Liver (tissue), 9 donors: Measurements from ENCODE around the gene RNF19B. TPM values are rescaled to one million over a fixed set of nuclear protein-coding genes. Genes with fewer than 3 reads are reported as not detected.
"Not testable (repeated sequence)": the region's sequence is repeated elsewhere in the genome, so short reads cannot be mapped to it uniquely, and the experiment has no call there.

ENCODE experiments used
- DNase-seq: peaks from one replicate; pipeline ENCODE4 v3.0.0-alpha.2; 2017; ENCODE audit warnings: low spot score
- H3K27ac ChIP-seq, 2 donors: one replicate each; pipeline ENCODE4 v1.7.0; 2013; ENCODE audit warnings: inconsistent platforms in 2 of 2, low read length in 2 of 2, control low read depth in 1 of 2, low read depth in 1 of 2, mild to moderate bottlenecking in 1 of 2
- H3K27me3 ChIP-seq, 4 donors: one replicate each; pipeline versions ENCODE4 v1.6.1 to v1.7.0; 2013; ENCODE audit warnings: low read length in 3 of 4, inconsistent platforms in 1 of 4, mild to moderate bottlenecking in 1 of 4, moderate library complexity in 1 of 4; ENCODE audit not compliant: control insufficient read depth in 4 of 4, insufficient read depth in 4 of 4
- H3K36me3 ChIP-seq, 4 donors: one replicate each; pipeline versions ENCODE4 v1.6.1 to v1.7.0; 2013; ENCODE audit warnings: low read length in 3 of 4, mild to moderate bottlenecking in 3 of 4, low read depth in 1 of 4, moderate library complexity in 1 of 4; ENCODE audit not compliant: control insufficient read depth in 4 of 4, insufficient read depth in 3 of 4
- H3K4me1 ChIP-seq, 4 donors: one replicate each; pipeline versions ENCODE4 v1.6.1 to v1.7.0; 2013; ENCODE audit warnings: low read length in 3 of 4, mild to moderate bottlenecking in 3 of 4, moderate library complexity in 1 of 4; ENCODE audit not compliant: control insufficient read depth in 4 of 4, insufficient read depth in 4 of 4
- H3K4me3 ChIP-seq, 3 donors: one replicate each; pipeline versions ENCODE4 v1.6.1 to v1.7.0; 2013; ENCODE audit warnings: low read length in 3 of 3, control low read depth in 1 of 3, low read depth in 1 of 3, mild to moderate bottlenecking in 1 of 3
- H3K9ac ChIP-seq, 2 donors: one replicate each; pipeline ENCODE4 v1.7.0; 2013; ENCODE audit warnings: low read length in 2 of 2, mild to moderate bottlenecking in 2 of 2, moderate library complexity in 2 of 2, control low read depth in 1 of 2, low read depth in 1 of 2
- H3K9me3 ChIP-seq, 4 donors: one replicate each; pipeline versions ENCODE4 v1.6.1 to v1.7.0; 2013; ENCODE audit warnings: low read length in 3 of 4; ENCODE audit not compliant: control insufficient read depth in 4 of 4
- FOXA1 ChIP-seq: IDR thresholded peaks from 2 replicates; pipeline ENCODE4 v1.6.1; 2016; ENCODE audit warnings: antibody characterized with exemption
- FOXA2 ChIP-seq: IDR thresholded peaks from 2 replicates; pipeline ENCODE4 v1.6.1; 2016; ENCODE audit warnings: antibody characterized with exemption
- GABPA ChIP-seq, 2 donors: IDR thresholded peaks in 1 of 2; conservative IDR thresholded peaks in 1 of 2; 2 replicates each; pipeline ENCODE4 v1.6.1; 2016; ENCODE audit warnings: antibody characterized with exemption in 2 of 2, mild to moderate bottlenecking in 1 of 2, moderate library complexity in 1 of 2
- HNF4G ChIP-seq: IDR thresholded peaks from 2 replicates; pipeline ENCODE4 v1.6.1; 2016; ENCODE audit warnings: antibody characterized with exemption
- JUND ChIP-seq, 2 donors: IDR thresholded peaks; 2 replicates each; pipeline ENCODE4 v1.6.1; 2016; ENCODE audit warnings: antibody characterized with exemption in 2 of 2
- SP1 ChIP-seq: IDR thresholded peaks from 2 replicates; pipeline ENCODE4 v1.6.1; 2018; ENCODE audit warnings: antibody characterized with exemption, mild to moderate bottlenecking
- ZBTB33 ChIP-seq: IDR thresholded peaks from 2 replicates; pipeline ENCODE4 v1.6.1; 2016; ENCODE audit warnings: antibody characterized with exemption
- WGBS: extraction: QIAGEN DNeasy Blood & Tissue Kit; methylation state at CpG from one replicate; pipeline ENCODE4 v1.1.7; 2013; 5-methylcytosine and 5-hydroxymethylcytosine counted together
- polyA plus RNA-seq, 2 donors: library from polyadenylated mRNA; stranded (reverse) in 1 of 2; unstranded in 1 of 2; fragments of 200-250 nt in 1 of 2; fragments of >200 nt in 1 of 2; fragmentation: Nextera tagmentation in 1 of 2; extraction: Ambion mirVana in 1 of 2; gene quantifications; one replicate each; pipeline versions ENCODE4 v1.2.1 to v1.2.3, GENCODE V29; 2013 to 2015
- total RNA-seq, 2 donors: library from RNA; depleted of rRNA; stranded (reverse); fragments of >200 nt; gene quantifications; one replicate each; pipeline ENCODE4 v1.2.3, GENCODE V29; 2014
- TF ChIP-seq, protein P1 (sequence below): fragments of 150-350 bp; IDR thresholded peaks from 2 replicates; pipeline ENCODE4 v1.5.1; 2017; ENCODE audit warnings: improper control_type of control experiment, low read depth, low read length; ENCODE audit not compliant: missing input control
- donor health status: healthy.
- donor health status: healthy.
- donor health status: healthy.
- donor health status: healthy.
- donor health status: healthy.

The RNF19B gene
- total and polyA plus RNA-seq, 4 donors: 2.2 to 8.3 (median 5.0) TPM

DNA sequence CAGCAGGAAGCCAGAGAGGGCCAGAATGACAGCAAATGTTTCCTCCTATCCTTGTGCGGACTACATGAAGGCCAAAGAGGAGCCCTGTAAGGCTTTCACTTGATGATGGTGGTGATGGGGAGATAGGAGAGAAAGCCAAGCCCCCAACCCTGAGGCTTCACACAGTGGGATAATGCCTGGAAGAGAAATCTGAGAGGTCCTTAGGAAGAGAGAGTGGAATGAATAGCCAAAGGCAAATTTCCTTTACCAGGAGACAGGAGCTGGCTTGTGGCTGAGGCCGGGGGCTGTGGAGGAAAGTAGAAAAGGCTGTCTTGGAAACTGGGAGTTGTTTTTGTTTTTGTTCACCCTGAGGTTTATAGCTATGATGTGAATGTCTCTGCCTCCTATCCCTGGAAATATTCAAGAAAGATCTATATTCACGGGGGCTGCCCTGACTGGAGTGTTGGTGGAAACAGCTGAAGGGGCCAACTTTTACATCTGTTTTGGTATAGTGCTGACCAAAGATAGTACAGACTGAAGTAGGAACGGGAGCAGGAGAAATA, 13.0 kb upstream of the RNF19B start (continued):
- TF ChIP-seq FOXA1: no peak
- TF ChIP-seq HNF4G: no peak

GRCh38 chr1:32975055-32975454, 10.4 kb upstream of the RNF19B start:
- not testable (repeated sequence) for H3K27me3 ChIP-seq, H3K36me3 ChIP-seq, DNase-seq, H3K4me1 ChIP-seq, H3K27ac ChIP-seq, H3K9me3 ChIP-seq, H3K9ac ChIP-seq, H3K4me3 ChIP-seq
- WGBS: 92% methylated on average over 23 of the region's 30 CpGs

DNA sequence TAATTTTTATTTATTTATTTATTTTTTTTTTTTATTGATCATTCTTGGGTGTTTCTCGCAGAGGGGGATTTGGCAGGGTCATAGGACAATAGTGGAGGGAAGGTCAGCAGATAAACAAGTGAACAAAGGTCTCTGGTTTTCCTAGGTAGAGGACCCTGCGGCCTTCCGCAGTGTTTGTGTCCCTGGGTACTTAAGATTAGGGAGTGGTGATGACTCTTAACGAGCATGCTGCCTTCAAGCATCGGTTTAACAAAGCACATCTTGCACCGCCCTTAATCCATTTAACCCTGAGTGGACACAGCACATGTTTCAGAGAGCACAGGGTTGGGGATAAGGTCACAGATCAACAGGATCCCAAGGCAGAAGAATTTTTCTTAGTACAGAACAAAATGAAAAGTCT, 8.8 kb upstream of the RNF19B start:
- H3K4me3 ChIP-seq: peak overlapping the region in 1 of 3 donors; percentile 57
- H3K9me3 ChIP-seq, H3K9ac ChIP-seq, H3K36me3 ChIP-seq, H3K27me3 ChIP-seq, H3K27ac ChIP-seq, H3K4me1 ChIP-seq, DNase-seq: not testable (repeated sequence)
- WGBS: 37% methylated on average over 4 of the region's 6 CpGs

DNA sequence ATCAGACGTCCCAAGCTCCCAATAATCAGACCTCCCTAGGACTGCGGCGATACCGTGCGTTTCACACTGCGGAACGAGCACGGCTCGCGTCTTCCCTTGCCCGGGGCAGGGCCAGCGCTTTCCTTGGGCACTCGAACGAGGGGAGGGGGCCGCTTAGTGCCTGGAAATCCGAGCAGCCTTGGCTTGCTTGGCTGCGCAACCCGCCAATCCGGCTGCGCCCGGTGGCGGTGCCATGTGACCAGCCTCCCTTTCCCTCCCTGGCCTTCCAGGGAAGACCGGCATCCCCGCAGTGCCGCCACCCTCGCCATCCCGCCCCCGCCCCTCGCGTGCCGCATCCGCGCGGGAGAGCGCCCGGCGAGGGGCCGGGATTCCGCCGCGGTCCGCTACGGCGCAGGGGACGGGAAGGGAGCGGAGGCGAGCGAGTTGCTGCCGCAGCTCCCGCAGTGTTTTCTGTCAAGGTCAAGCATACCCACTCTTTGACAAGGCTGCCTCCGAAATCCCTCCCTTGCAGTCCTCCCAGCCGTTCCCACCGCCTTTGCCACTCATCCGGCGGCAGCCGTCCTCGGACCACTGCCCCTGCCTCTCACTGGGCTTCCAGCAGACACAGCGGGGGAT, 8.3 kb upstream of the RNF19B start:
- 4% methylated on average over 58 of the region's 58 CpGs for WGBS
- Histone ChIP-seq H3K4me3 (peak overlapping the region in 2 of 3 donors; percentile 57 to 63), H3K9me3 (no peaks in the 10 kb centered on the region), H3K4me1 (peaks cover 3 to 8% (median 6%) of the 10 kb centered on the region in 4 donors), H3K27me3 (no peaks in the 10 kb centered on the region), H3K9ac (no peak overlapping the region), H3K36me3 (no peaks in the 10 kb centered on the region), H3K27ac (no peak overlapping the region)
- no peak for DNase-seq
- no peak for TF ChIP-seq FOXA2
- TF ChIP-seq, protein P1, sequence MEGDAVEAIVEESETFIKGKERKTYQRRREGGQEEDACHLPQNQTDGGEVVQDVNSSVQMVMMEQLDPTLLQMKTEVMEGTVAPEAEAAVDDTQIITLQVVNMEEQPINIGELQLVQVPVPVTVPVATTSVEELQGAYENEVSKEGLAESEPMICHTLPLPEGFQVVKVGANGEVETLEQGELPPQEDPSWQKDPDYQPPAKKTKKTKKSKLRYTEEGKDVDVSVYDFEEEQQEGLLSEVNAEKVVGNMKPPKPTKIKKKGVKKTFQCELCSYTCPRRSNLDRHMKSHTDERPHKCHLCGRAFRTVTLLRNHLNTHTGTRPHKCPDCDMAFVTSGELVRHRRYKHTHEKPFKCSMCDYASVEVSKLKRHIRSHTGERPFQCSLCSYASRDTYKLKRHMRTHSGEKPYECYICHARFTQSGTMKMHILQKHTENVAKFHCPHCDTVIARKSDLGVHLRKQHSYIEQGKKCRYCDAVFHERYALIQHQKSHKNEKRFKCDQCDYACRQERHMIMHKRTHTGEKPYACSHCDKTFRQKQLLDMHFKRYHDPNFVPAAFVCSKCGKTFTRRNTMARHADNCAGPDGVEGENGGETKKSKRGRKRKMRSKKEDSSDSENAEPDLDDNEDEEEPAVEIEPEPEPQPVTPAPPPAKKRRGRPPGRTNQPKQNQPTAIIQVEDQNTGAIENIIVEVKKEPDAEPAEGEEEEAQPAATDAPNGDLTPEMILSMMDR: no peak
- no peak for TF ChIP-seq SP1
- TF ChIP-seq HNF4G: no peak

DNA sequence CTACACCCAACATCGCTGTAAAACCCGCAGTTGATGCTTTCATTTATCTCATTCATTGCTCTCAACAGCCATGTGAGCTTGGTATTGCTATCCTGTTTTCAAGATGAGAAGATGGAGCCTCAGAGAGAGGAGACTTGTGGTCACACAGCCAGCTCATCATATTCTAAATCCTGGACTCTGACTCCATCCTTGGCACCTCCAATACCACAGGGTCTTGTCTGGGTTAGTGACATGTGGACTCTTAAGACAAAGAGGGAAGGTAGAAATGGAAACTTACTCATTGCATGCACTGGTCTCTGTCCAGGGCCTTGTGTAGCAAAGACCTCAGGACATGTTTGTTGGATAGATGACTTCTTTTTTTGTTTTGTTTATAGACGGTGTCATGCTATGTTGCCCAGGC, 7.0 kb upstream of the RNF19B start:
- H3K27ac ChIP-seq: no peak overlapping the region
- no peaks in the 10 kb centered on the region for H3K9me3 ChIP-seq
- TF ChIP-seq GABPA (IDR thresholded peaks at IDR 0.05 in 1 of 2, conservative IDR thresholded peaks at IDR 0.05 in 1 of 2) (no peak), ZBTB33 (no peak), JUND (IDR thresholded peaks at IDR 0.05) (no peak)
- DNase-seq: no peak
- no peaks in the 10 kb centered on the region for H3K27me3 ChIP-seq
- H3K9ac ChIP-seq: no peak overlapping the region
- H3K4me1 ChIP-seq: peaks cover 3 to 8% (median 6%) of the 10 kb centered on the region in 4 donors
- no peak overlapping the region for H3K4me3 ChIP-seq
- no peaks in the 10 kb centered on the region for H3K36me3 ChIP-seq
- WGBS: 91% methylated on average over 3 of the region's 3 CpGs
